ENCODE data around the gene KCNQ2. TPM values are rescaled to one million over a fixed set of nuclear protein-coding genes. Genes with fewer than 3 reads are reported as not detected.

Gene KCNQ2
- total RNA-seq (2022) = 0.25 and 0.46 TPM in 2 replicates
- Bru-seq, nascent RNA = percentile 4 among the genes with signal in this experiment
- percentile 8 among the genes with signal in this experiment for BruChase-seq, experiment 1, labeled RNA remaining after a 2-hour chase
- percentile 8 among the genes with signal in this experiment for BruChase-seq, experiment 2, labeled RNA remaining after a 6-hour chase
- long read RNA-seq, partial matches to known transcripts = 0 of 1 reads
- long read RNA-seq, other reads (novel, unspliced or antisense) = 0 of 1 reads

GRCh38 chr20:63471981-63472831 is at the start of gene KCNQ2:
TSS of gene KCNQ2 (minus strand) at chr20:63472655. CDS start at chr20:63472463, 192 bp downstream.
- no peaks in the 10 kb centered on the region for H3K4me1 Mint-ChIP-seq (ENCODE audit: low read depth, unreplicated experiment)
- Histone ChIP-seq H3K27me3 (replicated peaks; ENCODE audit: control insufficient read depth, insufficient read depth, low read length) (peaks cover 2% of the 10 kb centered on the region), H3K4me3 (ENCODE audit: low read depth, low read length) (peak within 1 kb of the TSS; percentile 14), H3K36me3 (ENCODE audit: control insufficient read depth, insufficient read depth, low read length) (no peaks in the 10 kb centered on the region), H3K9me3 (no peaks in the 10 kb centered on the region), H3K4me1 (peaks cover 6% of the 10 kb centered on the region; the same call in 1 of the 2 replicates)
- POLR2A ChIA-PET = no interaction called here
- H3K27ac Mint-ChIP-seq (ENCODE audit: unreplicated experiment) = no peak within 1 kb of the TSS
- DNase-seq = peak in 1 of 2 experiments; percentile 55
- intact Hi-C loops (cut with micrococcal nuclease; ENCODE audit: unreplicated experiment) = no loop called here
- H3K4me3 Mint-ChIP-seq (ENCODE audit: unreplicated experiment) = peak within 1 kb of the TSS; percentile 29
- BruUV-seq (replicated peaks) = no TSS peak
- peaks cover 4% of the 10 kb centered on the region for H3K36me3 Mint-ChIP-seq (ENCODE audit: insufficient read depth, unreplicated experiment)
- H3K27me3 Mint-ChIP-seq (ENCODE audit: insufficient read depth, unreplicated experiment) = peaks cover 46% of the 10 kb centered on the region
- H3K9me3 Mint-ChIP-seq (ENCODE audit: unreplicated experiment) = no peaks in the 10 kb centered on the region
- TF ChIP-seq, protein P1, sequence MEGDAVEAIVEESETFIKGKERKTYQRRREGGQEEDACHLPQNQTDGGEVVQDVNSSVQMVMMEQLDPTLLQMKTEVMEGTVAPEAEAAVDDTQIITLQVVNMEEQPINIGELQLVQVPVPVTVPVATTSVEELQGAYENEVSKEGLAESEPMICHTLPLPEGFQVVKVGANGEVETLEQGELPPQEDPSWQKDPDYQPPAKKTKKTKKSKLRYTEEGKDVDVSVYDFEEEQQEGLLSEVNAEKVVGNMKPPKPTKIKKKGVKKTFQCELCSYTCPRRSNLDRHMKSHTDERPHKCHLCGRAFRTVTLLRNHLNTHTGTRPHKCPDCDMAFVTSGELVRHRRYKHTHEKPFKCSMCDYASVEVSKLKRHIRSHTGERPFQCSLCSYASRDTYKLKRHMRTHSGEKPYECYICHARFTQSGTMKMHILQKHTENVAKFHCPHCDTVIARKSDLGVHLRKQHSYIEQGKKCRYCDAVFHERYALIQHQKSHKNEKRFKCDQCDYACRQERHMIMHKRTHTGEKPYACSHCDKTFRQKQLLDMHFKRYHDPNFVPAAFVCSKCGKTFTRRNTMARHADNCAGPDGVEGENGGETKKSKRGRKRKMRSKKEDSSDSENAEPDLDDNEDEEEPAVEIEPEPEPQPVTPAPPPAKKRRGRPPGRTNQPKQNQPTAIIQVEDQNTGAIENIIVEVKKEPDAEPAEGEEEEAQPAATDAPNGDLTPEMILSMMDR (IDR thresholded peaks at IDR 0.05; ENCODE audit: insufficient read depth in 1 of 2, low read depth in 1 of 2, low read length in 1 of 2, severe bottlenecking in 1 of 2, unreplicated experiment in 1 of 2) = no peak
- CTCF ChIA-PET = interaction anchor here (0.6 kb wide), 1 partner anchor 181 kb away, joined by 3 read pairs; no protein-coding TSS in a partner anchor

- no peaks in the 10 kb centered on the region for H3K4me1 Mint-ChIP-seq (ENCODE audit: low read depth, unreplicated experiment)
- peak overlapping the region; percentile 95 for H3K27ac Mint-ChIP-seq (ENCODE audit: unreplicated experiment)
- peak overlapping the region; percentile 97 for H3K4me3 ChIP-seq (ENCODE audit: low read depth, low read length)
- POLR2A ChIA-PET = interaction anchor here (0.6 to 2.4 kb wide), 24 partner anchors 9 to 727 kb away, joined by 3 to 21 read pairs (median 6); partner anchors contain the start of genes ARFRP1, GMEB2, HELZ2 and PRPF6
- H3K9me3 ChIP-seq = peaks cover 17% of the 10 kb centered on the region
- no peak for DNase-seq
- peaks cover 14% of the 10 kb centered on the region for H3K4me1 ChIP-seq
- no peaks in the 10 kb centered on the region for H3K9me3 Mint-ChIP-seq (ENCODE audit: unreplicated experiment)
- TF ChIP-seq, protein P1 (IDR thresholded peaks at IDR 0.05; ENCODE audit: insufficient read depth in 1 of 2, low read depth in 1 of 2, low read length in 1 of 2, severe bottlenecking in 1 of 2, unreplicated experiment in 1 of 2) = no peak
- intact Hi-C loops (cut with micrococcal nuclease; ENCODE audit: unreplicated experiment) = no loop called here
- H3K4me3 Mint-ChIP-seq (ENCODE audit: unreplicated experiment) = peak overlapping the region; percentile 92
- H3K36me3 ChIP-seq (ENCODE audit: control insufficient read depth, insufficient read depth, low read length) = peaks cover 19% of the 10 kb centered on the region
- no peaks in the 10 kb centered on the region for H3K27me3 ChIP-seq (replicated peaks; ENCODE audit: control insufficient read depth, insufficient read depth, low read length)
- H3K36me3 Mint-ChIP-seq (ENCODE audit: insufficient read depth, unreplicated experiment) = peaks cover 74% of the 10 kb centered on the region
- BruUV-seq (replicated peaks) = no TSS peak
- no peaks in the 10 kb centered on the region for H3K27me3 Mint-ChIP-seq (ENCODE audit: insufficient read depth, unreplicated experiment)
- CTCF ChIA-PET = interaction anchor here (0.9 to 2.5 kb wide), 9 partner anchors 8 to 298 kb away, joined by 3 to 20 read pairs (median 6); no protein-coding TSS in a partner anchor
Observed at GRCh38 chr20:63521602-63522001, 49.1 kb upstream of the KCNQ2 start.

Measured in Caco-2 (cell line).